NCI-H2227 treated with DMSO at 0.1 percent for 48 hours (cell line): ENCODE data around the gene ZNF724.

Source experiments
- DNase-seq: peaks from one replicate; lab custom pipeline; 2025; lab: John Stamatoyannopoulos, UW

ZNF724 gene

DNA sequence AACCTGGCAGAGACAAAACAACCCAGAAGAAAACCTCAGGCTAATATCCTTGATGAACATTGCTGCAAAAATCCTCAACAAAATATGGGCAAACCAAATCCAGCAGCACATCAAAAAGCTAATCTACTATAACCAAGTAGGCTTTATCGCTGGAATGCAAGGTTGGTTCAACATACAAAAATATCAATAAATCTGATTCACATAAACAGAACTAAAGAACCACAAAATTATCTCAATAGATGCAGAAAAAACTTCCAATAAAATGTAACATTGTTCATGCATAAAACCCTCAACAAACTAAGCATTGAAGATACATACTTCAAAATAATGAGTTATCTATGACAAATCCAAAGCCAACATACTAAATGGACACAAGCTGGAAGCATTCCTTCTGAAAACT, 8.8 kb downstream of the ZNF724 start:
- DNase-seq = no peak

GRCh38 chr19:23222998-23223652, 27.1 kb downstream of the ZNF724 start:
- no peak for DNase-seq

GRCh38 chr19:23203841-23204344, 46.3 kb downstream of the ZNF724 start:
- no peak for DNase-seq

GRCh38 chr19:23190341-23190740, 59.9 kb downstream of the ZNF724 start:
- no peak for DNase-seq

- DNase-seq = no peak
Observed at GRCh38 chr19:23183251-23183650, 66.9 kb downstream of the ZNF724 start.
